Nephron (organoid): Measurements from ENCODE around the gene HOXA7.

Source experiments
- H3K27ac Mint-ChIP-seq, 3 experiments: 2 replicates each; pipeline ENCODE4 v1.8.0; 2020; ENCODE audit warnings: mixed read lengths in 3 of 3, mild to moderate bottlenecking in 2 of 3, moderate library complexity in 1 of 3
- H3K27me3 Mint-ChIP-seq: 2 replicates; pipeline ENCODE4 v1.8.0; 2021; ENCODE audit warnings: low read depth, mild to moderate bottlenecking, moderate library complexity, mixed read lengths
- H3K36me3 Mint-ChIP-seq: 2 replicates; pipeline ENCODE4 v1.8.0; 2020; ENCODE audit warnings: low read depth, mixed read lengths
- H3K4me1 Mint-ChIP-seq: 2 replicates; pipeline ENCODE4 v1.8.0; 2020; ENCODE audit warnings: mixed read lengths
- H3K4me3 Mint-ChIP-seq, 3 experiments: 2 replicates each; pipeline ENCODE4 v1.8.0; 2020; ENCODE audit warnings: mild to moderate bottlenecking in 3 of 3, mixed read lengths in 3 of 3, moderate library complexity in 2 of 3
- H3K9me3 Mint-ChIP-seq: 2 replicates; pipeline ENCODE4 v1.8.0; 2020; ENCODE audit warnings: mixed read lengths
- TF ChIP-seq, protein P1 (sequence below), 3 experiments: fragments of 200-600 bp; sonication (generic); IDR thresholded peaks; one replicate each; pipeline ENCODE4 v1.5.0; 2021; ENCODE audit warnings: antibody characterized with exemption in 3 of 3; ENCODE audit not compliant: unreplicated experiment in 3 of 3

The HOXA7 gene

DNA sequence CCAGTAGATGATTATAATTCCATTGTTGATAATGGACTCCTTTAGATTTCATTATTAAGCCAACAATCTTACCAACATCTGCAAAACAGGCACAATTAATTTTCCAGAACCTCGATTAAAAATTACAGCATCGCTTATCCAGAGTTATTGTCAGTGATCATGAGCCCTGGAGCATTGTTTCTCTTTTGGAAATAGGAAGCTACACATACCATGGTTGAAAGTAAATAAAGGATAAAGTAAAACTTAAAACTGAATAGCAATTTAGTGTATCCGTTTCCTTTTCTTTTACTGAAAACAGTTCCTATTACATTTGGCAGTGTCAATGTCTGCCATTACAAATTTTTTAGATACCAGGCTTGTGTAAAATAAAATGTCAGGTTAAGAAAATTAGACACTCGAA, 44.1 kb downstream of the HOXA7 start:
- H3K4me3 Mint-ChIP-seq = peak overlapping the region; percentile 96 to 99 (median 96)
- peaks cover 64% of the 10 kb centered on the region for H3K4me1 Mint-ChIP-seq
- peak overlapping the region; percentile 99 to 100 (median 100) for H3K27ac Mint-ChIP-seq
- peaks cover 53% of the 10 kb centered on the region for H3K36me3 Mint-ChIP-seq
- TF ChIP-seq, protein P1, sequence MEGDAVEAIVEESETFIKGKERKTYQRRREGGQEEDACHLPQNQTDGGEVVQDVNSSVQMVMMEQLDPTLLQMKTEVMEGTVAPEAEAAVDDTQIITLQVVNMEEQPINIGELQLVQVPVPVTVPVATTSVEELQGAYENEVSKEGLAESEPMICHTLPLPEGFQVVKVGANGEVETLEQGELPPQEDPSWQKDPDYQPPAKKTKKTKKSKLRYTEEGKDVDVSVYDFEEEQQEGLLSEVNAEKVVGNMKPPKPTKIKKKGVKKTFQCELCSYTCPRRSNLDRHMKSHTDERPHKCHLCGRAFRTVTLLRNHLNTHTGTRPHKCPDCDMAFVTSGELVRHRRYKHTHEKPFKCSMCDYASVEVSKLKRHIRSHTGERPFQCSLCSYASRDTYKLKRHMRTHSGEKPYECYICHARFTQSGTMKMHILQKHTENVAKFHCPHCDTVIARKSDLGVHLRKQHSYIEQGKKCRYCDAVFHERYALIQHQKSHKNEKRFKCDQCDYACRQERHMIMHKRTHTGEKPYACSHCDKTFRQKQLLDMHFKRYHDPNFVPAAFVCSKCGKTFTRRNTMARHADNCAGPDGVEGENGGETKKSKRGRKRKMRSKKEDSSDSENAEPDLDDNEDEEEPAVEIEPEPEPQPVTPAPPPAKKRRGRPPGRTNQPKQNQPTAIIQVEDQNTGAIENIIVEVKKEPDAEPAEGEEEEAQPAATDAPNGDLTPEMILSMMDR (IDR thresholded peaks at IDR 0.05; ENCODE audit: unreplicated experiment in 3 of 3) = no peak
- H3K27me3 Mint-ChIP-seq = peaks cover 9% of the 10 kb centered on the region
- no peaks in the 10 kb centered on the region for H3K9me3 Mint-ChIP-seq

DNA sequence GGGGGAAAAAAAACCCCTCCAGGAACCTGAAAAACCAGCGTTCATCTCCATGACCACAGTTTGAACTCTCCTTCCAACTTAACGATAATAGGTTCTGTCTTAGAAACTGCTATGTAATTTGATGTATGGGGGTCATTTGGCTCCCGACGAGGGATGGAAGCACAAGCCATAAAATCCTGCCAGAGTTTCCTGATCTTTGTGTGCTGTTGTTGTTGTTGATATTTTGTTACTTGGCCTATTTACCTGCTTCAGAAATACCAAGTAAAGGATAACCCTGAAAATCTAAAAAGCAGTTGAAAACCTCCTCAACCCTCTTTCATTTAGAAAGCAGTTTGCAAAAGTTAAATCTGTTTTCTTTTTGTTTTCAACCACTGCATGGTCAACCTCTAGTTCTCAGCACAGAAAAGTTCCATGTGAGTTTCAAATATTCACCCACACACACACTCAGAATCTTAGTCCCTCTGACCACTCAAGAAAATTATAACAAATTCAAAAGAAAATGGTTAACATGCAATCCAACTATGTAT, 44.7 kb downstream of the HOXA7 start:
- Mint-ChIP-seq H3K4me3 (peak overlapping the region; percentile 96 to 99 (median 96)), H3K4me1 (peaks cover 69% of the 10 kb centered on the region), H3K27ac (peak overlapping the region; percentile 99 to 100 (median 100)), H3K36me3 (peaks cover 51% of the 10 kb centered on the region), H3K27me3 (peaks cover 9% of the 10 kb centered on the region), H3K9me3 (no peaks in the 10 kb centered on the region)
- TF ChIP-seq, protein P1 (IDR thresholded peaks at IDR 0.05; ENCODE audit: unreplicated experiment in 3 of 3) = no peak

DNA sequence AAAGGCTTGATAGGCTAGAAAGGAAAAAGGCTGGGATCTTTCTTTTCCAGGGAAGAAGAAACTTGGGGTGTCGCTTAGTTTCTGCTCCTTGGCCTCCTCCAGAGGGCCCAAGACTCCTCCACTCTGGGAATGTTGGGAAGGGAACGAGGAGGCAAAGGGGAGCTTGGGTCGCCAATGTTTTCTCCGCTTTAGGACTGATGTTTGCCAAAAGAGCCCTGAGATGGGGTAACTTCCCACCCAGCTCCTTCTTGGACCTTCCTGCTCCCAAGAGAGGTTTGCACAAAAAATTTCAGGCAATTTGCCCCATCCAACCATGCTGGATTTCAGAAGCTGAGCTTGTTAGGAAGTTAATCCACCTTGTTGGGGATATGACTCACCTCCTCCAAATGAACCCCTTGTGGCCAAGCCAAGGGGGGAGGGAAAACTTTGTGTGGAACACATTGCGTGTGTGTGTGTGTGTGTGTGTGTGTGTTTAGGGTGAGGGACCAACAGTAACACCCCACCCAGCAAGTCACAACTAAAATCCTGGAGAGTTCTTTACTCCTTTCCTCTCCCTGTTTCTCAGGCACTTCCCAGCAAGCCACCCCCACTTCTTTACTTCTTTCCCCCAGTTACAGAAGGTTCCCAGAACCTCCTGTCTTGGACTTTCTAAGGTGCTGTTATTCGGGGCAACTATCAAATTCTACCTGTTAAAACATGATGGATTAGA, 45.3 kb downstream of the HOXA7 start:
- no peaks in the 10 kb centered on the region for H3K9me3 Mint-ChIP-seq

DNA sequence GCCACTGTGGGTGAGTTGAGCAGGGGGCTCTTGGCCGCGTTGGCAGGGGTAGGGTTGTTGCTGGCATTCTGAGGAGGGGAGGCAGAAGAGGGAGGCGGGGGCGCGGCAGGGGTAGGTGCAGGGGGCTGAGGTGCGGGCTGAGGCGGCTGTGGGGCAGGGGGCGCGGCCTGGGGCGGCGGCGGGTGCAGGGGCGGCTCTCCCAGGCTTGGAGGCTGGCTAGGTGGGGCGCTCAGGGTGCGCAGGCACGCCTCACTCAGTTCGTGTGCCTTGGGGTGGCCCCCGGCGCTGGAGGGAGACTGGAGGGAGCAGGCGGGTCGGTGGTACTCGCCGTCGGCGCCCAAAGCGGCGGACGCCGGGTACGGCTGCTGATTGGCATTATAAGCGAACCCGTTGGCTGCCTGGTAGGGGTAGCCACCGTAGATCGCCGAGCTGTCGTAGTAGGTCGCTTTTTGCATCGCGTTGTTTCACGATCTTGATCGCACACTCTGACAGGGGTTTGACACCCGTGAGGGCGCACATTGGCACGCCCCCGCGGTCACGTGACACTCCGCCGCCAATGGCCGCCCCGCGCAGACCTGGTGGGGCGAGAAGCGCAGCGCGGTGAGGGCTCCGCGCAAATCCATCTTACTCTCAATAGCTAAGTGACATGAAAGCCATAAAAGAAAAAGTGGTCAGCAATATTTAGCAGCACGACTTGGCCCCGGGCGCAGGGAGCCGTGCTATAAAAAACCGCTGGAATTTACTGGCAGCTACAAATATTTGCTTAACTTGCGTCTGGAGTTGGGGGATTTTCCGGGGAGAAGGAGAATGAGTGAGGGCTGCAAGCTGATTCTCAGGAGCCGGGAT, 46.1 kb downstream of the HOXA7 start:
- TF ChIP-seq, protein P1 (IDR thresholded peaks at IDR 0.05; ENCODE audit: unreplicated experiment in 3 of 3) = no peak
- H3K27me3 Mint-ChIP-seq = peaks cover 9% of the 10 kb centered on the region
- H3K36me3 Mint-ChIP-seq = peaks cover 48% of the 10 kb centered on the region
- no peaks in the 10 kb centered on the region for H3K9me3 Mint-ChIP-seq
- H3K27ac Mint-ChIP-seq = peak overlapping the region; percentile 99 to 100 (median 100)
- H3K4me1 Mint-ChIP-seq = peaks cover 70% of the 10 kb centered on the region
- peak overlapping the region; percentile 96 to 99 (median 96) for H3K4me3 Mint-ChIP-seq

More for the DNA sequence above, 45.3 kb downstream of the HOXA7 start:
- peaks cover 46% of the 10 kb centered on the region for H3K36me3 Mint-ChIP-seq
- TF ChIP-seq, protein P1 (IDR thresholded peaks at IDR 0.05; ENCODE audit: unreplicated experiment in 3 of 3) = no peak
- H3K27me3 Mint-ChIP-seq = peaks cover 6% of the 10 kb centered on the region
- H3K4me3 Mint-ChIP-seq = peak overlapping the region; percentile 96 to 99 (median 96)
- peak overlapping the region; percentile 99 to 100 (median 100) for H3K27ac Mint-ChIP-seq
- peaks cover 66% of the 10 kb centered on the region for H3K4me1 Mint-ChIP-seq

DNA sequence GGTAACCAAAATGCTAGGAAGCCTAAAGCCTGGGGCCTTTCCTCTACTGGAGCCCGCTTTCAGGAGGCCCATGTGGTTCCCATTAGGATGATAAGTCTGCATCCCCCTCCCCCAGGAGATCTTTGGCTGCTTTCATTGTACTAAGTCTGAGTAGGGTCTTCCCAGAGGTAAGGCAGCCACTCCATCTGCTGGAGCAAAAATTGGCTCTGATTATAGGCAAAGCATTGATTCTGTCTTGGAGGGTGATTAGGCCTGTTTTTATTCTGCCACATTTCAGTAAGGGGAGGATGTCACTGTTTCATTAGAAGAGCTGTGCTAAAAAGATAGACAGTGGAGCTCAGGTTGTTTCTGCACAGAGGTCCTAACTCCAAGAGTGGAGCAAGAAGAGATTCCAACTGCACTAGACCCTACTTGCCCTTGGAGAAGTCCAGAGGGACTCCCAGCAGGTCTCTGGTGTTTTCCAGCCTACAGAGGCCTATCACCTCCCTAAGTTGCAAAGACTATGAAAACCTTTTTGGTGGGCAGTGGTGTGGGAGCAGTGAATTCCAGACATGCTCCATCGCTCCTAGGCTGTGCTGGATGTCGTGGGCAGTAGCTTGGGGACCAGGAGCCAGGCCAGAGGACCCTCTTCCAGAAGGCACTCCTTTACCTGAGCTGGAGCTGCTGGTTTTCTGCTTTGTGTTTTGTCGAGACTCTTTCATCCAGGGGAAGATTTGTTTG, 46.8 kb downstream of the HOXA7 start:
- H3K9me3 Mint-ChIP-seq = no peaks in the 10 kb centered on the region
- peaks cover 17% of the 10 kb centered on the region for H3K27me3 Mint-ChIP-seq
- H3K4me3 Mint-ChIP-seq = peak overlapping the region; percentile 83 to 96 (median 86)
- H3K4me1 Mint-ChIP-seq = peaks cover 72% of the 10 kb centered on the region
- H3K27ac Mint-ChIP-seq = peak overlapping the region; percentile 99 to 100 (median 100)
- peaks cover 43% of the 10 kb centered on the region for H3K36me3 Mint-ChIP-seq
- TF ChIP-seq, protein P1 (IDR thresholded peaks at IDR 0.05; ENCODE audit: unreplicated experiment in 3 of 3) = no peak
